ENCODE data around the gene PEX3. TPM values are rescaled to one million over a fixed set of nuclear protein-coding genes. Genes with fewer than 3 reads are reported as not detected.

The PEX3 gene
- total and polyA plus RNA-seq, 2 experiments from 2014 or later = 23.2 to 24.5 TPM

DNA sequence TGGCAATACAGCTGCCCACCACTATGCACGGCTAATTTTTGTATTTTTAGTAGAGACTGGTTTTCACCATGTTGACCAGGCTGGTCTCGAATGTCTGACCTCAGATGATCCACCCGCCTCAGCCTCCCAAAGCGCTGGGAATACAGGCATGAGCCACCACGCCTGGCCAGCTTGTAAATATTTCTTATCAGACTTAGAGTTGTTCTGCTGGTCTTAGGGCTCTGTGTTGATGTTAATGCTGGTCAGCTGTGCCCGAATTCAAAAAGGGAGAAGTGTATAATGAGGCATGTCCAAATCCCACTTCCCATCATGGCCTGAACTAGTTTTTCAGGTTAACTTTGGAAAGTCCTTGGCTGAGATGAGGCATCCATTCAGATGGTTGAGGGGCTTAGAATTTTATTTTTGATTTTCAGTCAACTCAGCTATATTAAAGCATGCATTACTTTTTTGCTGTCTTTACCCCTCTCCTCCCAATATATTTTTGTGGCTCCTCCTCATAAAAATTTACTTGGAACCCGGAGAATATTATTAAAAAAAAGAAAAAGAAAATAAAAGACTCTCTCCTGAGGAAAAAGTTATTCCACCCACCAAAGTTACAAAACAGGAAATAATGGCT lies 47.8 kb upstream of the PEX3 start:
- Histone ChIP-seq H3K27ac (no peak overlapping the region), H3K79me2 (no peaks in the 10 kb centered on the region), H3K4me2 (no peak overlapping the region), H3K27me3 (no peaks in the 10 kb centered on the region), H3K36me3 (replicated peaks; ENCODE audit: insufficient read depth, low read depth) (no peaks in the 10 kb centered on the region), H3K9me2 (replicated peaks; ENCODE audit: insufficient read depth) (no peaks in the 10 kb centered on the region), H4K20me1 (ENCODE audit: insufficient read depth, poor library complexity, severe bottlenecking) (no peaks in the 10 kb centered on the region), H3K9me3 (ENCODE audit: low read depth) (no peaks in the 10 kb centered on the region), H2AFZ (no peak overlapping the region), H3K4me1 (ENCODE audit: insufficient read depth) (peaks cover 10% of the 10 kb centered on the region), H3K4me3 (no peak overlapping the region)
- no peak for DNase-seq (ENCODE audit: low spot score)
- 67% methylated on average over 7 of the region's 7 CpGs for WGBS (ENCODE audit: low lambda C conversion rate, missing lambda C conversion rate)
- no peak for TF ChIP-seq EZH2phosphoT487 (IDR thresholded peaks at IDR 0.05; ENCODE audit: low read depth, severe bottlenecking, unreplicated experiment)
- no peak for TF ChIP-seq EZH2 (IDR thresholded peaks at IDR 0.05; ENCODE audit: borderline replicate concordance)
- TF ChIP-seq, protein P1, sequence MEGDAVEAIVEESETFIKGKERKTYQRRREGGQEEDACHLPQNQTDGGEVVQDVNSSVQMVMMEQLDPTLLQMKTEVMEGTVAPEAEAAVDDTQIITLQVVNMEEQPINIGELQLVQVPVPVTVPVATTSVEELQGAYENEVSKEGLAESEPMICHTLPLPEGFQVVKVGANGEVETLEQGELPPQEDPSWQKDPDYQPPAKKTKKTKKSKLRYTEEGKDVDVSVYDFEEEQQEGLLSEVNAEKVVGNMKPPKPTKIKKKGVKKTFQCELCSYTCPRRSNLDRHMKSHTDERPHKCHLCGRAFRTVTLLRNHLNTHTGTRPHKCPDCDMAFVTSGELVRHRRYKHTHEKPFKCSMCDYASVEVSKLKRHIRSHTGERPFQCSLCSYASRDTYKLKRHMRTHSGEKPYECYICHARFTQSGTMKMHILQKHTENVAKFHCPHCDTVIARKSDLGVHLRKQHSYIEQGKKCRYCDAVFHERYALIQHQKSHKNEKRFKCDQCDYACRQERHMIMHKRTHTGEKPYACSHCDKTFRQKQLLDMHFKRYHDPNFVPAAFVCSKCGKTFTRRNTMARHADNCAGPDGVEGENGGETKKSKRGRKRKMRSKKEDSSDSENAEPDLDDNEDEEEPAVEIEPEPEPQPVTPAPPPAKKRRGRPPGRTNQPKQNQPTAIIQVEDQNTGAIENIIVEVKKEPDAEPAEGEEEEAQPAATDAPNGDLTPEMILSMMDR (IDR thresholded peaks at IDR 0.05; ENCODE audit: poor library complexity) = no peak

DNA sequence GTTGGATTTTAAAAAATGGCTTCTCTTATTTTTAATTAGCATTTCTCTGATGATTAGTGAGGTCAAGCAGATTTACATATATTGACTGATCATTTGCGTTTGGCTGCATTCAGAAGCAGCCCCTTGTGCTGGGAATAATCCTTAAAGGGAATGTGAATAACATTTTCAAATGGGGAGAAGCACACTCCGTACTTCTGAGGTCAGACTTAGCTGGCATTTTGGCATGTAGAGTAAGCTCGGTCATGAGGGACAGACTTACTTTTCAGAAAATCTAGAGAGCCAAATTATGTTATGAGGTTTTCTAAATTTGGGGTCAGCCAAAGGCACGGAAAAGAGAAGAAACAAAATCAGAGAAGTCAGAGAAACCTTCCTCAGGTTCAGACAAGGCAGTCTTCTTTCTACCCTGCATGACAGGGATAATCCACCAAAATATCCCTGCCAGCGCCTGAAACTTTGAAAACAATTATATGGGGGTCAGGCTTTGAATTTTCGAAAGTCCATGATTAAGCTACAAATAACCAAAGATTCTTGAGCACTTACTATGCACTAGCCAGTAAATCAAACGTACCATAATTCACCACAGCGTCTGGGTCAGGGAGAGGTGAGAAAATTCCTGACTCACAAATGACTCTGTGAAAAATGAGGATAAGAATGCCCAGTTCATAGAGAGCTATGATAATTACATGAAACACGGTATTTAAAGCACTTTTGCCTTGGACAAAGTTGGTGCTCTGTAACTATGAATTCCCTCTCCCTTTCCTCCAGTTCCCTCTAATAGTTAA lies 45.0 kb upstream of the PEX3 start:
- Histone ChIP-seq H3K27me3 (no peaks in the 10 kb centered on the region), H3K27ac (no peak overlapping the region), H3K9me3 (ENCODE audit: low read depth) (no peaks in the 10 kb centered on the region), H2AFZ (no peak overlapping the region), H3K36me3 (replicated peaks; ENCODE audit: insufficient read depth, low read depth) (no peaks in the 10 kb centered on the region), H3K4me2 (no peak overlapping the region), H3K9me2 (replicated peaks; ENCODE audit: insufficient read depth) (no peaks in the 10 kb centered on the region), H3K4me3 (no peak overlapping the region), H4K20me1 (ENCODE audit: insufficient read depth, poor library complexity, severe bottlenecking) (no peaks in the 10 kb centered on the region), H3K4me1 (ENCODE audit: insufficient read depth) (peaks cover 9% of the 10 kb centered on the region), H3K79me2 (no peaks in the 10 kb centered on the region)
- DNase-seq (ENCODE audit: low spot score) = no peak
- 78% methylated on average over 9 of the region's 9 CpGs for WGBS (ENCODE audit: low lambda C conversion rate, missing lambda C conversion rate)
- no peak for TF ChIP-seq EZH2phosphoT487 (IDR thresholded peaks at IDR 0.05; ENCODE audit: low read depth, severe bottlenecking, unreplicated experiment)
- TF ChIP-seq EZH2 (IDR thresholded peaks at IDR 0.05; ENCODE audit: borderline replicate concordance) = no peak
- TF ChIP-seq, protein P1 (IDR thresholded peaks at IDR 0.05; ENCODE audit: poor library complexity) = no peak

DNA sequence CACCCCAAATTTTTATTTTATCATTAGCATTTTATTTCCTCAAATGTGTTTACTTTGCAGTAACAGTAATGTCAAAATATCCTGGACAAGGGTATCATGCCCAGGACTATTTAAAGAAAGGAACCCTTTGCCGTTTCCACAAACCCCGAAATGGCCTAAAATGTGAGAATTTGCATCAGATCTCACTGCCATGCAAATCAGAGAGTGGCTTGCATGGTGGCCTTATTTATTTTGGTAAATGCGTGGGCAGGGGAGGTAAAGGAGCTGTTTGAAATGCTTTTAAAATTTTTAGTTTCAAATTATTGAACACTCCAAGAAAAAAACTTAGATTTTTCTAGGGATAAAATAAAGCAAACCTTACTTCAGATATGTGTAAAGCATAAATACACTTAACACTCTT lies 43.9 kb upstream of the PEX3 start:
- no peaks in the 10 kb centered on the region for H3K79me2 ChIP-seq
- H3K4me2 ChIP-seq = no peak overlapping the region
- no peak for DNase-seq (ENCODE audit: low spot score)
- no peaks in the 10 kb centered on the region for H4K20me1 ChIP-seq (ENCODE audit: insufficient read depth, poor library complexity, severe bottlenecking)
- H3K9me2 ChIP-seq (replicated peaks; ENCODE audit: insufficient read depth) = no peaks in the 10 kb centered on the region
- H3K4me1 ChIP-seq (ENCODE audit: insufficient read depth) = peaks cover 13% of the 10 kb centered on the region
- H3K4me3 ChIP-seq = no peak overlapping the region
- no peaks in the 10 kb centered on the region for H3K36me3 ChIP-seq (replicated peaks; ENCODE audit: insufficient read depth, low read depth)
- H3K9me3 ChIP-seq (ENCODE audit: low read depth) = no peaks in the 10 kb centered on the region
- 98% methylated on average over 3 of the region's 3 CpGs for WGBS (ENCODE audit: low lambda C conversion rate, missing lambda C conversion rate)
- TF ChIP-seq EZH2 (IDR thresholded peaks at IDR 0.05; ENCODE audit: borderline replicate concordance) (no peak), EZH2phosphoT487 (IDR thresholded peaks at IDR 0.05; ENCODE audit: low read depth, severe bottlenecking, unreplicated experiment) (no peak)
- TF ChIP-seq, protein P1 (IDR thresholded peaks at IDR 0.05; ENCODE audit: poor library complexity) = no peak
- no peak overlapping the region for H3K27ac ChIP-seq
- H2AFZ ChIP-seq = no peak overlapping the region
- H3K27me3 ChIP-seq = no peaks in the 10 kb centered on the region
